Motor neuron (in vitro differentiated cells): ENCODE results near the gene GRIK4. TPM values are rescaled to one million over a fixed set of nuclear protein-coding genes. Genes with fewer than 3 reads are reported as not detected.

ENCODE experiments used
- ATAC-seq, 8 experiments: fragments of 200-7000 bp; cut with Tn5 transposase; replicated peaks in 6 of 8; 2 replicates each; pipeline ENCODE4 v1.8.0; 2021; ENCODE audit warnings: mild to moderate bottlenecking in 8 of 8, moderate library complexity in 8 of 8
- H3K27ac ChIP-seq, 2 donors: fragments of 250-450 bp; sonication (Bioruptor Pico); 2 replicates each; pipeline ENCODE4 v1.9.0; 2021; ENCODE audit warnings: antibody characterized with exemption in 2 of 2, mild to moderate bottlenecking in 2 of 2, moderate library complexity in 1 of 2
- H3K4me1 ChIP-seq, 2 donors: fragments of 250-450 bp; sonication (Bioruptor Pico); replicated peaks in 1 of 2; 2 replicates each; pipeline ENCODE4 v1.6.1; 2021; ENCODE audit warnings: antibody characterized with exemption in 2 of 2, mild to moderate bottlenecking in 2 of 2, moderate library complexity in 1 of 2
- H3K4me3 ChIP-seq, 5 donors: fragments of 250-450 bp; sonication (Bioruptor Pico); 2 replicates each; pipeline ENCODE4 v1.9.0; 2021; ENCODE audit warnings: antibody characterized with exemption in 5 of 5, mild to moderate bottlenecking in 5 of 5, moderate library complexity in 4 of 5
- WGBS, 10 experiments: fragments of 450-650 bp; shearing (Covaris generic); methylation state at CpG; one replicate each; pipeline ENCODE4 v1.0.0; 2022; 5-methylcytosine and 5-hydroxymethylcytosine counted together
- in situ Hi-C, 9 experiments: fragments of 400-800 bp; cut with MboI; loops; one replicate each; pipeline ENCODE4 v1.15.0; 2021; ENCODE audit warnings: low sequenced_read_pairs in 9 of 9, low pct_unique_long_range_greater_than_20kb in 2 of 9; ENCODE audit not compliant: unreplicated experiment in 9 of 9
- total RNA-seq, 8 experiments: library from RNA; unstranded; fragments of 300-600 nt; gene quantifications; 2 replicates each; pipeline versions ENCODE4 v1.2.3 to v1.2.4, GENCODE V29; 2022

Gene GRIK4
- total RNA-seq, 8 experiments from 2014 or later = 0.75 to 11.1 (median 1.7) TPM

GRCh38 chr11:120667934-120668333 lies 156.4 kb downstream of the GRIK4 start:
- Histone ChIP-seq H3K4me3 (no peak overlapping the region), H3K27ac (no peak overlapping the region), H3K4me1 (peaks cover 0 to 11% of the 10 kb centered on the region in 2 donors)
- in situ Hi-C loops = no loop called here
- no peak for ATAC-seq
- 60 to 100% (median 80%) methylated on average over 1 of the region's 1 CpG; no CpG with 5 or more reads in 3 of the 10 experiments for WGBS, 10 experiments

GRCh38 chr11:120668537-120668936 lies 157.0 kb downstream of the GRIK4 start:
- Histone ChIP-seq H3K27ac (no peak overlapping the region), H3K4me1 (peaks cover 4 to 11% of the 10 kb centered on the region in 2 donors), H3K4me3 (no peak overlapping the region)
- in situ Hi-C loops = no loop called here
- 0 to 100% (median 62%) methylated on average over 1 to 3 of the region's 4 CpGs for WGBS, 10 experiments
- peak in 2 of 8 experiments; percentile 41 to 50 for ATAC-seq

GRCh38 chr11:120674542-120674941 lies 163.0 kb downstream of the GRIK4 start:
- in situ Hi-C loops = no loop called here
- H3K27ac ChIP-seq = no peak overlapping the region
- H3K4me3 ChIP-seq = no peak overlapping the region
- H3K4me1 ChIP-seq = peaks cover 0 to 4% of the 10 kb centered on the region in 2 donors
- peak in 1 of 8 experiments; percentile 21 for ATAC-seq
- WGBS, 10 experiments = 50 to 82% methylated on average over 1 of the region's 1 CpG; no CpG with 5 or more reads in 8 of the 10 experiments

DNA sequence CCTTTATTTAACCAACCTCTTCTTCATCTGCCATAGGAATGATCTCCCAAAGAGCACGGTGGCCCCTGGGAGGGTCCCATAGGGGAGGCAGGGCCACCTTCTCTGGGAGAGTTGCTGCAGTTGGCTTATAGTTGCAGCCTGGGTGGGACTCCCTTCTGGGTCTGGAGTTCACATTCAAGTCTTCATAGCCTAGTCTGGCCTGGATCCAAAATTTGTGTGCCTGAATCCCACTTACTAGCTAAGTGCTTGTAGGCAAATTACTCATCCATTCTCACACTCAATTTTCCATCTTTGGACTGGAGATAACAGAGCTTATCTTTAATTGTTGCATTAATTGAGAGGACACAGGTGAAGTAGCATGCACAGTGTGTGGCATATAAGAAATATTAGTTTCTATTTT lies 163.6 kb downstream of the GRIK4 start:
- Histone ChIP-seq H3K27ac (no peak overlapping the region), H3K4me3 (no peak overlapping the region), H3K4me1 (peaks cover 0 to 4% of the 10 kb centered on the region in 2 donors)
- no peak for ATAC-seq
- 17 to 80% methylated on average over 1 of the region's 1 CpG; no CpG with 5 or more reads in 8 of the 10 experiments for WGBS, 10 experiments
- in situ Hi-C loops = loop anchor here in 7 of 9 experiments (25.0 kb wide), 2 partner anchors 163 to 262 kb away; partner anchors contain the start of gene GRIK4 (in 7 of the 7)

DNA sequence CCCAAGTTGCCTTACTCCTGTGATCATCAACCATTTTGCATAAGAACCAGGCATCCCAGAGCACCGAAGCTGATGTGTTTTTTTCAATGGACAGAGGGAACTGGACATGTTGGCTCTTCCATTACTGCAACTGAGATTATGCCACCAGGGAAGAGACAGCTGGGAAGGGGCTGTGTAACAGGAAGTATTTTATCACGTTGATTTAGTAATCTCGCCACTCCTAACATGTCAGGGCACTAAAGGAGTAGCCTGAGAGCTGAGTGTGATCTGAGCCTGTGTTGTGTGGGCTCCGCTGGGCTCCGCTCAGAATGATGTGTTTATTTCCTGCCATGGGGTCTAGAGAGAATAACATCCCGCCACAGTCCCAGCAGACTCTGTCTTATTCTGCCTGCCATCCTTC lies 165.4 kb downstream of the GRIK4 start:
- WGBS, 10 experiments = 18 to 100% (median 88%) methylated on average over 1 to 4 of the region's 6 CpGs; no CpG with 5 or more reads in 2 of the 10 experiments
- in situ Hi-C loops = loop anchor here in 7 of 9 experiments (25.0 kb wide), 2 partner anchors 165 to 260 kb away; partner anchors contain the start of gene GRIK4 (in 7 of the 7)

DNA sequence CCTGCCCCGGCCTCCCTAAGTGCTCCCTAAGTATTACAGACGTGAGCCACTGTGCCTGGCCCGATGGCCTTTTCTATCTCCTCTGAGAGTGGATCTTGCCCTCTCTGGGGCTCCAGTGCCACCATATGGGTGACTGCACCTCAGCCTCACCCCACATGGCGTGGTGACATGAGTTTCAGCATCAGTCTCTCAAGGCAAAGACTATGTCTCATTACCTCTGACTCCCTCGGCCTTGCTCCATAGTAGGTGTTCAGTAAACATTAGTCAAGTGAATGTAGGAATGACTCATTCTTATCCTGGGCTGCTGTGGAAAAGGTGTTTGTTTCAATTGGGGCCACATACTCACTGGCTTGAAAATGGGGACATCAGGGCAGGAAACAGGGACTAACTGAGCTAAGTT lies 168.8 kb downstream of the GRIK4 start:
- 80 to 100% (median 100%) methylated on average over 1 to 2 of the region's 5 CpGs; no CpG with 5 or more reads in 5 of the 10 experiments for WGBS, 10 experiments
- H3K4me3 ChIP-seq = no peak overlapping the region
- peaks cover 12 to 13% of the 10 kb centered on the region in 2 donors for H3K4me1 ChIP-seq
- no peak for ATAC-seq
- no peak overlapping the region for H3K27ac ChIP-seq
- in situ Hi-C loops = loop anchor here in 7 of 9 experiments (25.0 kb wide), 2 partner anchors 168 to 257 kb away; partner anchors contain the start of gene GRIK4 (in 7 of the 7)

More for the DNA sequence above, 165.4 kb downstream of the GRIK4 start:
- ATAC-seq = peak in 1 of 8 experiments; percentile 15
- Histone ChIP-seq H3K4me1 (peaks cover 7 to 11% of the 10 kb centered on the region in 2 donors), H3K4me3 (no peak overlapping the region), H3K27ac (no peak overlapping the region)

DNA sequence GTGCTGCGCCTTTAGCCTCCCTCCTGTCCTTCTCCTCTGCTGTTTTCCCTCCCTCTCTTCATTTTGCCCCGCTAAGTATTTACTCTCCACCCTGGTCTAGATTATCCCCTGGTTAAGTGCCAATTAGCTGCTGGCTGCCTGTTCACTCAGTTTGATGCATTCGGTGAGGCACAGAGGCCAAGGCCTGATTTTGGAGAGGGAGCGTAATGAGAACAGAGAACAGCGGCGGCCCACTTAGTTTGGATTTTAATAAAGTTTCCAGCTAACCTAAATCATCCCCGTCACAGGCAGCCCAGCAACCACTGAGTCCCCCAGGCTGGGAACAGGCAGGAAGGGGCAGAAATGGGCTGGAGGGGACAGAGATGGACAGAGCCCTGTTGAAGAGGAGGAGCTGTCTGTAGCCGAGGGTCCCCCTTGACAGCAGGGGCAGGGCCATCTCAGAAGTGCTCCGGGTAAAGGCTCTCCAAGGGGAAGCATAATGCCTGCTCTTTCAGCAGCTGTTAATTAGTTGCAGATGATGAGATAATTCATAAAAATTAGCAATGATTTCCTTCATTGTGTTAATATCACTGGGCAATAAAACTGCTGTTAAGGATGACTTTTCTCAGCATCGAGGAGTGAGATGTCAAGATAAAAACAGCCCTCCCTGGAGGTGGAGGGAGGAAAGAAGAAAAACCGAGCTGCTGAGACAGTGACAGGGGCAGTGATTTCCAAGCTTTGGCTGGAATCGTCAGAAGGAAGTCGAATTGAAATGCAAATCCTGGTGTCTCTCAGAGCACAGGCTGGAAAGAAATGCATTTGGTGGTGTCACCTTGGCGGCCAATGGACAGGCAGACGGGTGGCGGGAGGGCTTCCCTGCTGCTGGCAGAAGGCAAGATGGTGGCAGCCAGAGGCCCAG lies 170.1 kb downstream of the GRIK4 start:
- 7 to 60% (median 41%) methylated on average over 2 to 12 of the region's 16 CpGs; no CpG with 5 or more reads in 1 of the 10 experiments for WGBS, 10 experiments
- peak in 5 of 8 experiments; percentile 62 to 89 (median 85) for ATAC-seq
- Histone ChIP-seq H3K4me1 (peaks cover 12 to 13% of the 10 kb centered on the region in 2 donors), H3K27ac (peak overlapping the region; percentile 14 to 56), H3K4me3 (no peak overlapping the region)
- in situ Hi-C loops = loop anchor here in 7 of 9 experiments (25.0 kb wide), 2 partner anchors 169 to 256 kb away; partner anchors contain the start of gene GRIK4 (in 7 of the 7)

DNA sequence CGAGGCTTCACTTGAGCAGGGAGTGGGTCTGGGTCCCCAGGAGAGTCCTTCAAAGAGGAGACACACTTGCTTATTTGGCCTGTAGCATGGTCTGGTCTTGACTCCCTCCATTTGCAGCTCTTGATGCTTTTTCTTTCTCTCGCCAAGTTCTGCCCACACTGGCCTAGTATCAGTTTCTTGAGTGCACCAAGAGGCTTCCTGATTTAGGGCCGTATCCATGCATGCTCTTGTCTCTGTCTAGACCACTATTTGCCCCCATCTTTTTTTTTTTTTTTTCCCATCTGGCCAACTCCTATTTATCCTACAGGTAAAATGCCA lies 170.7 kb downstream of the GRIK4 start:
- 18 to 67% (median 33%) methylated on average over 1 to 3 of the region's 3 CpGs; no CpG with 5 or more reads in 5 of the 10 experiments for WGBS, 10 experiments
- H3K4me3 ChIP-seq = no peak overlapping the region
- in situ Hi-C loops = loop anchor here in 7 of 9 experiments (25.0 kb wide), 2 partner anchors 170 to 255 kb away; partner anchors contain the start of gene GRIK4 (in 7 of the 7)
- H3K4me1 ChIP-seq = peaks cover 12 to 13% of the 10 kb centered on the region in 2 donors
- peak overlapping the region; percentile 14 to 56 for H3K27ac ChIP-seq
- no peak for ATAC-seq

DNA sequence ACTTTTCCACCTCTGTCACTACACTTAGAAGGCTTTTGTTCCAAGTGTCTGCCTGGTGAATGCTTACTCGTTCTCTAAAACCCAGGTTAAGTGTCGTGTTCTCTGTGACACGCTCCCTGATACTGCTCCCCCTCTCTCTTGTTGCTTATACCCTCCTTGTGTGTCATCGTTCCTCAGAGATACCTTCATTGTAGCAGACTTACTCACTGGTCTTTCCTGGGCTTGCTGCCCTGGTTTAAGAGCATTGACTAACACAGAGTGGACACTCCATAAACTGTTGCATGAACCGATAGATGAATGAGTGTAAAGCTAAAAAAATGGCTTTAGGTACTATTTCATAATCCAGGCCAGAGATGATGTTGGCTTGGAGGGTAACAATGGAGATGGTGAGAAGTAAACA lies 171.3 kb downstream of the GRIK4 start:
- Histone ChIP-seq H3K4me1 (peaks cover 12 to 14% of the 10 kb centered on the region in 2 donors), H3K4me3 (no peak overlapping the region), H3K27ac (no peak overlapping the region)
- 0 to 100% (median 51%) methylated on average over 1 to 5 of the region's 5 CpGs; no CpG with 5 or more reads in 2 of the 10 experiments for WGBS, 10 experiments
- in situ Hi-C loops = loop anchor here in 7 of 9 experiments (25.0 kb wide), 2 partner anchors 171 to 254 kb away; partner anchors contain the start of gene GRIK4 (in 7 of the 7)
- no peak for ATAC-seq

DNA sequence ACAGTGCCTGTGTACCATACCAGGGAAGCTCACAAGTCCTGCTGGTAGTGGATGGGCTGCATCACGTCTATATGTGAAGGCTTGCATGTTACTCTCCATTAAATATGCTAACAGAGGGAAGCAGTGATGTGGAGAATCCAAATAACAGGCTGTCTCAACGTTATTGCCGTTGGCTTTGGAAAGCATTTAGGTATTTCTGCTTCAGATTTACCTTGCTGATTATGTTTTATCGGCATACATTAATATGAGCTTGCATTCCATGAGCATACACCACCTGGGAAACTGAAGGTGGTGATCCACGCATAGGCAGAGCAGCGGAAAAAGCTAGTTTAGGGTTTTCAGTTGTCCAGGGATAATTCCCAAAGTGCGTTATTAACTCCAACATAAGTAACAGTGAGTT lies 175.0 kb downstream of the GRIK4 start:
- no peak overlapping the region for H3K27ac ChIP-seq
- in situ Hi-C loops = loop anchor here in 8 of 9 experiments (5.0 to 25.0 kb wide), 3 partner anchors 174 to 251 kb away; partner anchors contain the start of gene GRIK4 (in 8 of the 8)
- peaks cover 9 to 35% of the 10 kb centered on the region in 2 donors for H3K4me1 ChIP-seq
- ATAC-seq = no peak
- no peak overlapping the region for H3K4me3 ChIP-seq
- WGBS, 10 experiments = 65 to 100% (median 76%) methylated on average over 2 to 5 of the region's 7 CpGs; no CpG with 5 or more reads in 2 of the 10 experiments

- H3K27ac ChIP-seq = no peak overlapping the region
- in situ Hi-C loops = loop anchor here in 8 of 9 experiments (5.0 to 25.0 kb wide), 3 partner anchors 176 to 249 kb away; partner anchors contain the start of gene GRIK4 (in 8 of the 8)
- peak in 1 of 8 experiments; percentile 31 for ATAC-seq
- no peak overlapping the region for H3K4me3 ChIP-seq
- peaks cover 0 to 25% of the 10 kb centered on the region in 2 donors for H3K4me1 ChIP-seq
- WGBS, 10 experiments = 20 to 100% (median 73%) methylated on average over 1 of the region's 1 CpG; no CpG with 5 or more reads in 6 of the 10 experiments
Observed at GRCh38 chr11:120688163-120688562, 176.6 kb downstream of the GRIK4 start.

GRCh38 chr11:120689596-120690275 lies 178.2 kb downstream of the GRIK4 start:
- WGBS, 10 experiments = 43 to 90% (median 73%) methylated on average over 2 to 7 of the region's 7 CpGs
- in situ Hi-C loops = loop anchor here in 8 of 9 experiments (5.0 to 25.0 kb wide), 3 partner anchors 177 to 248 kb away; partner anchors contain the start of gene GRIK4 (in 8 of the 8)
- ATAC-seq = no peak

More at GRCh38 chr11:120689596-120690275, 178.2 kb downstream of the GRIK4 start:
- Histone ChIP-seq H3K4me1 (peaks cover 4 to 29% of the 10 kb centered on the region in 2 donors), H3K27ac (no peak overlapping the region), H3K4me3 (no peak overlapping the region)
